Subcutaneous adipose tissue (tissue), 4 donors: ENCODE results near the gene DNAJC10. TPM values are rescaled to one million over a fixed set of nuclear protein-coding genes. Genes with fewer than 3 reads are reported as not detected.

Experiments
- total RNA-seq, 4 donors: library from RNA; depleted of rRNA; stranded (reverse); fragments of >200 nt; gene quantifications; one replicate each; pipeline ENCODE4 v1.1.0, GENCODE V29; 2016
- TF ChIP-seq, protein P1 (sequence below): fragments of 450-650 bp; IDR thresholded peaks from one replicate; pipeline ENCODE4 v1.5.1; 2016; ENCODE audit warnings: low read depth, mild to moderate bottlenecking, control low read depth, antibody characterized with exemption, moderate library complexity

DNAJC10 gene
- total RNA-seq, 4 donors from 2014 or later: 38.4 to 61.5 (median 49.8) TPM

DNA sequence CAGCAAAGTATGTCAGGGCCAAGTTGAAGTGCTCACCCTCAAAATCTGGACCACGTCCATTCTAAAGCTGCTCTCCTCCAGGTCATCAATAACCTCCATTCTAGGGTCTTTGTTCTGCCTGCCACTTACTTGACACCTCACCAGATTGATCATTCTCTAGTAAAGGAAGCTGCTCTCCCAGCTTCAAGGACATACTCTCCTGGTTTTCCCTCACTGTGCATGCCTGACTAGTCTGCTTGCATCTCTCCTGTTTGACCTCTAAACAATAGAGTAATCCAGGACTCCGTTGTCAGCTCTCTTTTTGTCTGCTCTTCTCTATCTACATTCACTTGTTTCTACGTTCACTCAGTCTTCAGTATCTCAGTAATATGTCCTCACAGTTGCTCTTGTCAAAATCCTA is 91.3 kb downstream of the DNAJC10 start:
- TF ChIP-seq, protein P1, sequence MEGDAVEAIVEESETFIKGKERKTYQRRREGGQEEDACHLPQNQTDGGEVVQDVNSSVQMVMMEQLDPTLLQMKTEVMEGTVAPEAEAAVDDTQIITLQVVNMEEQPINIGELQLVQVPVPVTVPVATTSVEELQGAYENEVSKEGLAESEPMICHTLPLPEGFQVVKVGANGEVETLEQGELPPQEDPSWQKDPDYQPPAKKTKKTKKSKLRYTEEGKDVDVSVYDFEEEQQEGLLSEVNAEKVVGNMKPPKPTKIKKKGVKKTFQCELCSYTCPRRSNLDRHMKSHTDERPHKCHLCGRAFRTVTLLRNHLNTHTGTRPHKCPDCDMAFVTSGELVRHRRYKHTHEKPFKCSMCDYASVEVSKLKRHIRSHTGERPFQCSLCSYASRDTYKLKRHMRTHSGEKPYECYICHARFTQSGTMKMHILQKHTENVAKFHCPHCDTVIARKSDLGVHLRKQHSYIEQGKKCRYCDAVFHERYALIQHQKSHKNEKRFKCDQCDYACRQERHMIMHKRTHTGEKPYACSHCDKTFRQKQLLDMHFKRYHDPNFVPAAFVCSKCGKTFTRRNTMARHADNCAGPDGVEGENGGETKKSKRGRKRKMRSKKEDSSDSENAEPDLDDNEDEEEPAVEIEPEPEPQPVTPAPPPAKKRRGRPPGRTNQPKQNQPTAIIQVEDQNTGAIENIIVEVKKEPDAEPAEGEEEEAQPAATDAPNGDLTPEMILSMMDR: no peak

DNA sequence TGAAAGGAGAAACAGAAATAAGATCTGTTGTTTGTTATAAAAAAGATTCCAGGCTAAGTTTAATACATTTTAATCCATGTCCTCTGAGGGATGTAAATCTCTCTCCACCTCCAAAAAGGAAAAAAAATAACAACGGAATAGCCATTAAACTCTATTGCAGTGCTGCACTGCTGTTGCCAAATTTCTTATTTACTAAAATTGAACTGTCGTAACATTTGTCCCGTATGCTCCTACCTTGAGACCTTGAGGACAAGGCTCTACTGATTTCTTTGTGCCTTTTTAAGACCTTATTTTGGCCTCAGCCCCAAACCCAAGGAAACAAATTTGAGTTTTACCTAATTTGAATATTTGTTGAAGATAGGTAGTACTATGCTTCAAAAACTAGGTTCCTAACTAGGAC is 94.0 kb downstream of the DNAJC10 start:
- TF ChIP-seq, protein P1: no peak

DNA sequence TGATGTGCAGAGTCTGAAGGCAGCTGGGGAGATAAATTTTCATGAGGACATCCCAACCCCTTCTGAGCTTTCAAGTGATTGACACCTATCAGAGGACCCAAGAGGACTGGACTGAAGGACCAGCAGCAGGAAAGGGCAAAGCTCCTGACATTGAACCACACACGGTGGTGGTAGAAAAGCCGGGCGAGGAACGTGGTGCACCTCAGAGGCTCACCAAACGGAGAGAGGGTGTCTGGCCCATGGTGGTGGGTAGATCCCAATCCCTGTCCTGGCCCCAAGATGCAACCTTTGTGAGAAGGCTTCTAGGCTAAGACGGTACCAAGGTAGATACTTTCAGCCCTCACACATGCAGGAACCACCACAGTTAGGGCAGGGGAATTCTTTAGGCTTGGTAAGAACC is 98.3 kb downstream of the DNAJC10 start:
- TF ChIP-seq, protein P1: no peak

DNA sequence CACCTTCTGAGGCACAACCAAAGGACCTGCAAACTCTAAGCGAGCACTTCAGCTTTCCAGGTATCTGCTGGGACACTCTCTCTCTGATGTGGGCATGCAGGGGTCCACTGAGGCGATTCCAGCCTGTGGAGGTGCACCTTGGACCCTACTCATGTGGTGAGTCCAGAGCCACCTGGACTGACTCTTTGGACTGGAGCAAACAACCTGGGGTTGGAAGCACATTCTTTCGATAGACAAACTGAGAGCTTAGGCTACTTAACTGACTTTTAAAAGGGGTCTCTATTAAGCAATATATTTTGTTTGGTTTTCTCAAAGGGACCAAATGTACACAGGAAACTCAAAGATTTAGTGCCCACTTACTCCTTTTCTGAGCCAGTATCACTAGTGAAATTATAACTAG is 98.7 kb downstream of the DNAJC10 start:
- TF ChIP-seq, protein P1: no peak

DNA sequence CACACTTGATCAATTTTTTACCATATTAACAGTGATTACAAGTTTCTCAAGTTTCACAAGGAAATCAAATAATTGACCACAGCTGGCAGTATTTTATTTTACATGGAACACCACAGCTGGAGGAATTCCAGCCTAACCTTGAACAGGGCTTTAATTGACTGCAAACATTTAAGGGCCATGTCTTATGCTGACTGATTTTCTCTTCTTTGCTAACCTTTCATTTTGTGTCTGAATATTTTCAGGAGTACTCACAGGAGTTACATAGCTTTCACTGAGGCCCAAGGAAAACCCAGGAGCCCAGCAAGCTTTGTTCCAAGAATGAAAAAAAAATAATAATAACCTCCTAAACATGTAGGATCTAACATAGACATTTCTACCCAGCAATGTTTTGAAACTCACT is 100.8 kb downstream of the DNAJC10 start:
- TF ChIP-seq, protein P1: no peak

DNA sequence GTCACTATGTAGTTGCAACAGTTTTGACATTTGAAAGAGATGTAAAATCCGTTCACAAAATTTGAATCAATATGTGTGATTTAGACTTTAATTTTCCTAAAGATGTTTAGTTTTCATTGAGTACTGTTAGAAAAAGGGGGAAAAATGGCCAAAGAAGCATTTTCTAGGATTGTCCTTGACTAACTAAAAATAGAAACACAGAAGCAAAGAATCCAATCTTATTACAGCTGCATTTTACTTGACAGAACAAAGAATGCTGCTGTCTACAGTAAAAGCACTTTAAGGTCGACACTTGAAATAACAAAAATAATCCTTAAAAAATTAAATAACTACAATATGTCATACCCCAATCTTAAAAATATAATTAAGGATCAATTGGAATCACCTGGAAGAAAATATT is 101.5 kb downstream of the DNAJC10 start:
- TF ChIP-seq, protein P1: no peak

DNA sequence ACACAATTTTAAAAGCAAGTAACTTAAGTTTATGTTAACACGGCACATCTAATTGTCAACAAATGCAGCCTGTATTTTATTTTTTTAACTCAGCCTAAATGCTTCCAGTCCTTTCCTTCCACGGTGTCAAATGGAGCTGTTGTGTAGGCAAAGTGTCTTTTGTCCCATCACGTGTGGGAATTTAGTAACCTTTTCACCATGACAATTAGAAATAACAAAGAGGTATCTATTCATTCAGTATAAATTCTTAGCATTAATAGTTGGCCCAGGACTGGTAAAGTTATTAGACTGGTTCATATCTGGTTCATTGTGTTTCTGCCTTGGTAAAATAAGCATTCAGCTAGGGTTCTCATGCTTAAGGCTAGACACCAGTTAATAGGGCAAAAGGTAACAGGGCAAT is 102.4 kb downstream of the DNAJC10 start:
- TF ChIP-seq, protein P1: no peak
